Testis (tissue), 2 donors: Measurements from ENCODE around the gene VCL.

Experiments
- CTCF ChIP-seq, 3 experiments: fragments of 450-650 bp in 2 of 3; fragments of 200-600 bp in 1 of 3; sonication (generic) in 1 of 3; IDR thresholded peaks; one replicate each; pipeline ENCODE4 v1.5.1; 2016 to 2019; ENCODE audit warnings: antibody characterized with exemption in 3 of 3, mild to moderate bottlenecking in 2 of 3, moderate library complexity in 1 of 3
- POLR2A ChIP-seq: fragments of 450-650 bp; IDR thresholded peaks from one replicate; pipeline ENCODE4 v1.6.1; 2017; ENCODE audit warnings: antibody characterized with exemption, mild to moderate bottlenecking, moderate library complexity

- TF ChIP-seq POLR2A (no peak), CTCF (IDR thresholded peaks at IDR 0.05) (no peak)
Observed at GRCh38 chr10:73998623-73998928, 660 bp downstream of the VCL start.
